WTC11 (cell line): ENCODE results near the gene IFNGR1. TPM values are rescaled to one million over a fixed set of nuclear protein-coding genes. Genes with fewer than 3 reads are reported as not detected.

Experiments used
- ATAC-seq: fragments of 200-7000 bp; cut with Tn5 transposase; 2 replicates; pipeline ENCODE4 v1.10.0; 2021; ENCODE audit warnings: mild to moderate bottlenecking, moderate library complexity
- CTCF ChIA-PET: fragments of 300-600 bp; sonication (Branson Sonifier 250); formaldehyde crosslinking; loops from one replicate; lab custom pipeline; 2021; ENCODE audit warnings: antibody characterized with exemption; lab: Charles Lee
- POLR2A ChIA-PET: fragments of 350-600 bp; sonication (Branson Sonifier 250); formaldehyde crosslinking; loops from one replicate; lab custom pipeline; 2021; ENCODE audit warnings: antibody characterized with exemption; lab: Charles Lee
- DNase-seq: peaks from one replicate; pipeline ENCODE4 v3.0.0; 2021; ENCODE audit warnings: low spot score
- H3K27ac Mint-ChIP-seq: 2 replicates; pipeline ENCODE4 v1.8.0; 2021; ENCODE audit warnings: mixed read lengths
- H3K27me3 Mint-ChIP-seq: 2 replicates; pipeline ENCODE4 v1.8.0; 2021; ENCODE audit warnings: low read depth, mild to moderate bottlenecking, moderate library complexity, mixed read lengths
- H3K36me3 Mint-ChIP-seq: 2 replicates; pipeline ENCODE4 v1.8.0; 2021; ENCODE audit warnings: mixed read lengths
- H3K4me1 Mint-ChIP-seq: 2 replicates; pipeline ENCODE4 v1.8.0; 2022; ENCODE audit warnings: mixed read lengths
- H3K4me3 Mint-ChIP-seq: 2 replicates; pipeline ENCODE4 v1.8.0; 2021; ENCODE audit warnings: mild to moderate bottlenecking, moderate library complexity, mixed read lengths
- H3K9me3 Mint-ChIP-seq: 2 replicates; pipeline ENCODE4 v1.8.0; 2021; ENCODE audit warnings: mixed read lengths
- ELF4 ChIP-seq: sonication (generic); formaldehyde crosslinking; IDR thresholded peaks from 2 replicates; pipeline ENCODE4 v1.8.1; 2022; ENCODE audit warnings: low read depth, mild to moderate bottlenecking, moderate library complexity, missing genetic modification reagents
- EMX1 ChIP-seq: fragments of 250-450 bp; sonication (Bioruptor Pico); IDR thresholded peaks from 2 replicates; pipeline ENCODE4 v1.8.0; 2021; ENCODE audit warnings: mild to moderate bottlenecking
- ERG ChIP-seq: fragments of 250-450 bp; sonication (Bioruptor Pico); IDR thresholded peaks from 2 replicates; pipeline ENCODE4 v1.8.0; 2021; ENCODE audit warnings: mild to moderate bottlenecking
- PRDM15 ChIP-seq: sonication (generic); formaldehyde crosslinking; IDR thresholded peaks from 2 replicates; pipeline ENCODE4 v1.8.0; 2022; ENCODE audit warnings: missing genetic modification reagents
- SMAD3 ChIP-seq: sonication (generic); formaldehyde crosslinking; IDR thresholded peaks from 2 replicates; pipeline ENCODE4 v1.8.0; 2022; ENCODE audit warnings: missing genetic modification reagents, mild to moderate bottlenecking, borderline replicate concordance
- SMAD4 ChIP-seq: sonication (generic); formaldehyde crosslinking; IDR thresholded peaks from 2 replicates; pipeline ENCODE4 v1.8.0; 2022; ENCODE audit warnings: mild to moderate bottlenecking, missing genetic modification reagents
- ZNF219 ChIP-seq: sonication (generic); formaldehyde crosslinking; IDR thresholded peaks from 2 replicates; pipeline ENCODE4 v1.8.0; 2023; ENCODE audit warnings: missing genetic modification reagents, mild to moderate bottlenecking, borderline replicate concordance
- ZNF416 ChIP-seq: fragments of 250-450 bp; sonication (Bioruptor Pico); IDR thresholded peaks from 2 replicates; pipeline ENCODE4 v1.9.0; 2021; ENCODE audit warnings: mild to moderate bottlenecking, inconsistent platforms
- ZNF512 ChIP-seq: sonication (generic); formaldehyde crosslinking; IDR thresholded peaks from 2 replicates; pipeline ENCODE4 v1.8.1; 2022; ENCODE audit warnings: missing genetic modification reagents, borderline replicate concordance
- total RNA-seq: library from RNA; stranded (reverse); gene quantifications from 3 replicates; pipeline ENCODE4 v1.2.3, GENCODE V29; 2021
- TF ChIP-seq, protein P1 (sequence below): fragments of 250-450 bp; sonication (Bioruptor Pico); IDR thresholded peaks from 2 replicates; pipeline ENCODE4 v1.9.0; 2021; ENCODE audit warnings: mild to moderate bottlenecking, borderline replicate concordance
- TF ChIP-seq, protein P2 (sequence below): sonication (generic); formaldehyde crosslinking; IDR thresholded peaks from 2 replicates; pipeline ENCODE4 v1.8.0; 2023; ENCODE audit warnings: missing genetic modification reagents, mild to moderate bottlenecking, borderline replicate concordance
- TF ChIP-seq, protein P3 (sequence below): sonication (generic); formaldehyde crosslinking; IDR thresholded peaks from 2 replicates; pipeline ENCODE4 v1.8.1; 2023; ENCODE audit warnings: mild to moderate bottlenecking, missing genetic modification reagents, borderline replicate concordance

Gene IFNGR1
- total RNA-seq, 1 experiment from 2014 or later, result 17.6 TPM

GRCh38 chr6:137159912-137160311, 59.3 kb downstream of the IFNGR1 start (continued):
- TF ChIP-seq, protein P1, sequence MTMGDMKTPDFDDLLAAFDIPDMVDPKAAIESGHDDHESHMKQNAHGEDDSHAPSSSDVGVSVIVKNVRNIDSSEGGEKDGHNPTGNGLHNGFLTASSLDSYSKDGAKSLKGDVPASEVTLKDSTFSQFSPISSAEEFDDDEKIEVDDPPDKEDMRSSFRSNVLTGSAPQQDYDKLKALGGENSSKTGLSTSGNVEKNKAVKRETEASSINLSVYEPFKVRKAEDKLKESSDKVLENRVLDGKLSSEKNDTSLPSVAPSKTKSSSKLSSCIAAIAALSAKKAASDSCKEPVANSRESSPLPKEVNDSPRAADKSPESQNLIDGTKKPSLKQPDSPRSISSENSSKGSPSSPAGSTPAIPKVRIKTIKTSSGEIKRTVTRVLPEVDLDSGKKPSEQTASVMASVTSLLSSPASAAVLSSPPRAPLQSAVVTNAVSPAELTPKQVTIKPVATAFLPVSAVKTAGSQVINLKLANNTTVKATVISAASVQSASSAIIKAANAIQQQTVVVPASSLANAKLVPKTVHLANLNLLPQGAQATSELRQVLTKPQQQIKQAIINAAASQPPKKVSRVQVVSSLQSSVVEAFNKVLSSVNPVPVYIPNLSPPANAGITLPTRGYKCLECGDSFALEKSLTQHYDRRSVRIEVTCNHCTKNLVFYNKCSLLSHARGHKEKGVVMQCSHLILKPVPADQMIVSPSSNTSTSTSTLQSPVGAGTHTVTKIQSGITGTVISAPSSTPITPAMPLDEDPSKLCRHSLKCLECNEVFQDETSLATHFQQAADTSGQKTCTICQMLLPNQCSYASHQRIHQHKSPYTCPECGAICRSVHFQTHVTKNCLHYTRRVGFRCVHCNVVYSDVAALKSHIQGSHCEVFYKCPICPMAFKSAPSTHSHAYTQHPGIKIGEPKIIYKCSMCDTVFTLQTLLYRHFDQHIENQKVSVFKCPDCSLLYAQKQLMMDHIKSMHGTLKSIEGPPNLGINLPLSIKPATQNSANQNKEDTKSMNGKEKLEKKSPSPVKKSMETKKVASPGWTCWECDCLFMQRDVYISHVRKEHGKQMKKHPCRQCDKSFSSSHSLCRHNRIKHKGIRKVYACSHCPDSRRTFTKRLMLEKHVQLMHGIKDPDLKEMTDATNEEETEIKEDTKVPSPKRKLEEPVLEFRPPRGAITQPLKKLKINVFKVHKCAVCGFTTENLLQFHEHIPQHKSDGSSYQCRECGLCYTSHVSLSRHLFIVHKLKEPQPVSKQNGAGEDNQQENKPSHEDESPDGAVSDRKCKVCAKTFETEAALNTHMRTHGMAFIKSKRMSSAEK, result no peak
- TF ChIP-seq PRDM15 (CRISPR knock-in tag) (no peak), SMAD3 (CRISPR knock-in tag) (no peak), ZNF512 (CRISPR knock-in tag) (no peak), SMAD4 (no peak), ZNF416 (CRISPR knock-in tag) (no peak), ERG (no peak), ZNF219 (CRISPR knock-in tag) (no peak), ELF4 (CRISPR knock-in tag) (no peak)
- TF ChIP-seq, protein P2, sequence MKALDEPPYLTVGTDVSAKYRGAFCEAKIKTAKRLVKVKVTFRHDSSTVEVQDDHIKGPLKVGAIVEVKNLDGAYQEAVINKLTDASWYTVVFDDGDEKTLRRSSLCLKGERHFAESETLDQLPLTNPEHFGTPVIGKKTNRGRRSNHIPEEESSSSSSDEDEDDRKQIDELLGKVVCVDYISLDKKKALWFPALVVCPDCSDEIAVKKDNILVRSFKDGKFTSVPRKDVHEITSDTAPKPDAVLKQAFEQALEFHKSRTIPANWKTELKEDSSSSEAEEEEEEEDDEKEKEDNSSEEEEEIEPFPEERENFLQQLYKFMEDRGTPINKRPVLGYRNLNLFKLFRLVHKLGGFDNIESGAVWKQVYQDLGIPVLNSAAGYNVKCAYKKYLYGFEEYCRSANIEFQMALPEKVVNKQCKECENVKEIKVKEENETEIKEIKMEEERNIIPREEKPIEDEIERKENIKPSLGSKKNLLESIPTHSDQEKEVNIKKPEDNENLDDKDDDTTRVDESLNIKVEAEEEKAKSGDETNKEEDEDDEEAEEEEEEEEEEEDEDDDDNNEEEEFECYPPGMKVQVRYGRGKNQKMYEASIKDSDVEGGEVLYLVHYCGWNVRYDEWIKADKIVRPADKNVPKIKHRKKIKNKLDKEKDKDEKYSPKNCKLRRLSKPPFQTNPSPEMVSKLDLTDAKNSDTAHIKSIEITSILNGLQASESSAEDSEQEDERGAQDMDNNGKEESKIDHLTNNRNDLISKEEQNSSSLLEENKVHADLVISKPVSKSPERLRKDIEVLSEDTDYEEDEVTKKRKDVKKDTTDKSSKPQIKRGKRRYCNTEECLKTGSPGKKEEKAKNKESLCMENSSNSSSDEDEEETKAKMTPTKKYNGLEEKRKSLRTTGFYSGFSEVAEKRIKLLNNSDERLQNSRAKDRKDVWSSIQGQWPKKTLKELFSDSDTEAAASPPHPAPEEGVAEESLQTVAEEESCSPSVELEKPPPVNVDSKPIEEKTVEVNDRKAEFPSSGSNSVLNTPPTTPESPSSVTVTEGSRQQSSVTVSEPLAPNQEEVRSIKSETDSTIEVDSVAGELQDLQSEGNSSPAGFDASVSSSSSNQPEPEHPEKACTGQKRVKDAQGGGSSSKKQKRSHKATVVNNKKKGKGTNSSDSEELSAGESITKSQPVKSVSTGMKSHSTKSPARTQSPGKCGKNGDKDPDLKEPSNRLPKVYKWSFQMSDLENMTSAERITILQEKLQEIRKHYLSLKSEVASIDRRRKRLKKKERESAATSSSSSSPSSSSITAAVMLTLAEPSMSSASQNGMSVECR (CRISPR knock-in tag), result no peak

- no peak overlapping the region for H3K4me3 Mint-ChIP-seq
- H3K4me1 Mint-ChIP-seq, result no peaks in the 10 kb centered on the region
- DNase-seq (no peak), ATAC-seq (no peak)
- H3K27ac Mint-ChIP-seq, result no peak overlapping the region
- CTCF ChIA-PET, result no interaction called here
- peaks cover 75% of the 10 kb centered on the region for H3K9me3 Mint-ChIP-seq
- TF ChIP-seq, protein P3, sequence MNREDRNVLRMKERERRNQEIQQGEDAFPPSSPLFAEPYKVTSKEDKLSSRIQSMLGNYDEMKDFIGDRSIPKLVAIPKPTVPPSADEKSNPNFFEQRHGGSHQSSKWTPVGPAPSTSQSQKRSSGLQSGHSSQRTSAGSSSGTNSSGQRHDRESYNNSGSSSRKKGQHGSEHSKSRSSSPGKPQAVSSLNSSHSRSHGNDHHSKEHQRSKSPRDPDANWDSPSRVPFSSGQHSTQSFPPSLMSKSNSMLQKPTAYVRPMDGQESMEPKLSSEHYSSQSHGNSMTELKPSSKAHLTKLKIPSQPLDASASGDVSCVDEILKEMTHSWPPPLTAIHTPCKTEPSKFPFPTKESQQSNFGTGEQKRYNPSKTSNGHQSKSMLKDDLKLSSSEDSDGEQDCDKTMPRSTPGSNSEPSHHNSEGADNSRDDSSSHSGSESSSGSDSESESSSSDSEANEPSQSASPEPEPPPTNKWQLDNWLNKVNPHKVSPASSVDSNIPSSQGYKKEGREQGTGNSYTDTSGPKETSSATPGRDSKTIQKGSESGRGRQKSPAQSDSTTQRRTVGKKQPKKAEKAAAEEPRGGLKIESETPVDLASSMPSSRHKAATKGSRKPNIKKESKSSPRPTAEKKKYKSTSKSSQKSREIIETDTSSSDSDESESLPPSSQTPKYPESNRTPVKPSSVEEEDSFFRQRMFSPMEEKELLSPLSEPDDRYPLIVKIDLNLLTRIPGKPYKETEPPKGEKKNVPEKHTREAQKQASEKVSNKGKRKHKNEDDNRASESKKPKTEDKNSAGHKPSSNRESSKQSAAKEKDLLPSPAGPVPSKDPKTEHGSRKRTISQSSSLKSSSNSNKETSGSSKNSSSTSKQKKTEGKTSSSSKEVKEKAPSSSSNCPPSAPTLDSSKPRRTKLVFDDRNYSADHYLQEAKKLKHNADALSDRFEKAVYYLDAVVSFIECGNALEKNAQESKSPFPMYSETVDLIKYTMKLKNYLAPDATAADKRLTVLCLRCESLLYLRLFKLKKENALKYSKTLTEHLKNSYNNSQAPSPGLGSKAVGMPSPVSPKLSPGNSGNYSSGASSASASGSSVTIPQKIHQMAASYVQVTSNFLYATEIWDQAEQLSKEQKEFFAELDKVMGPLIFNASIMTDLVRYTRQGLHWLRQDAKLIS, result no peak
- no peak for TF ChIP-seq EMX1
- H3K36me3 Mint-ChIP-seq, result peaks cover 29% of the 10 kb centered on the region
- POLR2A ChIA-PET, result no interaction called here
- peaks cover 6% of the 10 kb centered on the region for H3K27me3 Mint-ChIP-seq
These were observed 61.6 kb downstream of the IFNGR1 start for GRCh38 chr6:137157601-137158000.
